HG02763 (cell line): ENCODE measurements around the gene GALNT6.
"Not testable (repeated sequence)": the region's sequence is repeated elsewhere in the genome, so short reads cannot be mapped to it uniquely, and the experiment has no call there.

Experiments used
- ATAC-seq: cut with Tn5 transposase; IDR thresholded peaks from one replicate; pipeline ENCODE4 v1.9.1; 2021; ENCODE audit warnings: mild to moderate bottlenecking, moderate library complexity; ENCODE audit not compliant: unreplicated experiment

Gene GALNT6

GRCh38 chr12:51361161-51362016 is 29.8 kb downstream of the GALNT6 start:
- ATAC-seq = no peak

GRCh38 chr12:51360315-51360714 is 30.9 kb downstream of the GALNT6 start:
- ATAC-seq = no peak

GRCh38 chr12:51359851-51360250 is 31.4 kb downstream of the GALNT6 start:
- no peak for ATAC-seq

GRCh38 chr12:51358496-51358895 is 32.7 kb downstream of the GALNT6 start:
- ATAC-seq = no peak

- ATAC-seq = no peak
Measured at GRCh38 chr12:51357374-51358047, 33.7 kb downstream of the GALNT6 start.

GRCh38 chr12:51351913-51352532 is 39.2 kb downstream of the GALNT6 start:
- ATAC-seq = no peak

- ATAC-seq = no peak
Measured at GRCh38 chr12:51349026-51349425, 42.2 kb downstream of the GALNT6 start.

- no peak for ATAC-seq
Measured at GRCh38 chr12:51348116-51348515, 43.1 kb downstream of the GALNT6 start.

- no peak for ATAC-seq
Measured at GRCh38 chr12:51346581-51346980, 44.6 kb downstream of the GALNT6 start, which contains the start of gene CELA1. TSS of gene CELA1 (minus strand) at chr12:51346679. CDS start at chr12:51346638, 41 bp downstream.

GRCh38 chr12:51345681-51346080 is 45.5 kb downstream of the GALNT6 start:
- ATAC-seq = no peak

GRCh38 chr12:51343201-51343600 is 48.0 kb downstream of the GALNT6 start:
- ATAC-seq = no peak

GRCh38 chr12:51342416-51342815 is 48.8 kb downstream of the GALNT6 start:
- ATAC-seq = no peak

- no peak for ATAC-seq
Measured at GRCh38 chr12:51341251-51342007, 49.8 kb downstream of the GALNT6 start.

- ATAC-seq = no peak
Measured at GRCh38 chr12:51339750-51340149, 51.5 kb downstream of the GALNT6 start.

- ATAC-seq = not testable (repeated sequence)
Measured at GRCh38 chr12:51337336-51337735, 53.9 kb downstream of the GALNT6 start.

GRCh38 chr12:51335931-51336330 is 55.3 kb downstream of the GALNT6 start:
- ATAC-seq = no peak

- ATAC-seq = no peak
Measured at GRCh38 chr12:51334764-51335163, 56.4 kb downstream of the GALNT6 start.

- no peak for ATAC-seq
Measured at GRCh38 chr12:51333536-51333935, 57.7 kb downstream of the GALNT6 start.

GRCh38 chr12:51330186-51330585 is 61.0 kb downstream of the GALNT6 start:
- no peak for ATAC-seq

GRCh38 chr12:51329742-51330141 is 61.5 kb downstream of the GALNT6 start:
- no peak for ATAC-seq

- no peak for ATAC-seq
Measured at GRCh38 chr12:51328587-51328986, 62.6 kb downstream of the GALNT6 start.
